Coronary artery (tissue), 2 donors: ENCODE data around the gene TNFRSF8.

Source experiments
- DNase-seq: peaks from one replicate; pipeline ENCODE4 v3.0.0-alpha.2; 2017; ENCODE audit warnings: low spot score
- H3K27ac ChIP-seq, 2 donors: fragments of 200-600 bp; sonication (generic); one replicate each; pipeline ENCODE4 v1.5.1; 2016 to 2019
- H3K4me3 ChIP-seq: fragments of 200-600 bp; sonication (generic); 2 replicates; pipeline ENCODE4 v1.5.1; 2016; ENCODE audit warnings: mild to moderate bottlenecking, moderate library complexity
- TF ChIP-seq, protein P1 (sequence below): fragments of 200-600 bp; sonication (generic); IDR thresholded peaks from one replicate; pipeline ENCODE4 v1.5.1; 2019; ENCODE audit warnings: antibody characterized with exemption

The TNFRSF8 gene

DNA sequence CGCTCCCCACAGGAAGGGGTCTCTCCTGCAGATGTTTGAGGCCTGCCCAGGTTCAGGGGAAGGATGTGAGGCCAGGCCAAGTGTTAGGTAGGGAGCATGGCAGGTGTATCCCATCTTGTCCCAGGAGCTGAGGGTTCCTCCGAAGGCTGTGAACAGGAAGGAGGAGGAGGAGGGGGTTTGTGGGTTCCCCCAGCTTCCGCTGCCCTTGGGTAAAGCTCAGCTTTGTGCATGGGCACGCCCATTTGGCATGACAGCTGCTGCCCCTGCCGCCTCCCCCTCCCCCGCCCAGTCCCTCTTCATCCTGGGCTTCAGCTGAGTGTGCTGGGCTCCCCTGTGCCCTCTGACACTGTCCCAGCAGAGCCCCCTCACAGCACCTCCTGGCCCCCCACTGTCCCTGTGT is 25.5 kb downstream of the TNFRSF8 start:
- H3K27ac ChIP-seq = no peak overlapping the region
- TF ChIP-seq, protein P1, sequence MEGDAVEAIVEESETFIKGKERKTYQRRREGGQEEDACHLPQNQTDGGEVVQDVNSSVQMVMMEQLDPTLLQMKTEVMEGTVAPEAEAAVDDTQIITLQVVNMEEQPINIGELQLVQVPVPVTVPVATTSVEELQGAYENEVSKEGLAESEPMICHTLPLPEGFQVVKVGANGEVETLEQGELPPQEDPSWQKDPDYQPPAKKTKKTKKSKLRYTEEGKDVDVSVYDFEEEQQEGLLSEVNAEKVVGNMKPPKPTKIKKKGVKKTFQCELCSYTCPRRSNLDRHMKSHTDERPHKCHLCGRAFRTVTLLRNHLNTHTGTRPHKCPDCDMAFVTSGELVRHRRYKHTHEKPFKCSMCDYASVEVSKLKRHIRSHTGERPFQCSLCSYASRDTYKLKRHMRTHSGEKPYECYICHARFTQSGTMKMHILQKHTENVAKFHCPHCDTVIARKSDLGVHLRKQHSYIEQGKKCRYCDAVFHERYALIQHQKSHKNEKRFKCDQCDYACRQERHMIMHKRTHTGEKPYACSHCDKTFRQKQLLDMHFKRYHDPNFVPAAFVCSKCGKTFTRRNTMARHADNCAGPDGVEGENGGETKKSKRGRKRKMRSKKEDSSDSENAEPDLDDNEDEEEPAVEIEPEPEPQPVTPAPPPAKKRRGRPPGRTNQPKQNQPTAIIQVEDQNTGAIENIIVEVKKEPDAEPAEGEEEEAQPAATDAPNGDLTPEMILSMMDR = no peak
- DNase-seq = no peak
- no peak overlapping the region for H3K4me3 ChIP-seq

DNA sequence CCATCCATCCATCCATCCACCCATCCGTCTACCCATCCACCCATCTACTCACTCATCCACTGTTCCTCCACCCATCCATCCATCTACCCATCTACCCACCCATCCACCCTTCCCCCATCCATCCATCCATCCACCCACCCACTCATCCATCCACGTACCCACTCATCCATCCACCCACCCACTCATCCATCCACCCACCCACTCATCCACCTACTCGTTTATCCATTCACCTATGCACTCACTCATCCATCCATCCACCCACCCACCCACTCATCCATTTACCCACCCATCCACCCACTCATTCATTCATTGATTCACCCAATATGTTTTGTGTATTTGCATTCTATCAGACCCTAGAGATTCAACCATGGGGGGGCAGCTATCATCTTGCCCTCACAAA is 27.2 kb downstream of the TNFRSF8 start:
- H3K4me3 ChIP-seq = no peak overlapping the region
- DNase-seq = no peak
- TF ChIP-seq, protein P1 = no peak
- H3K27ac ChIP-seq = no peak overlapping the region

DNA sequence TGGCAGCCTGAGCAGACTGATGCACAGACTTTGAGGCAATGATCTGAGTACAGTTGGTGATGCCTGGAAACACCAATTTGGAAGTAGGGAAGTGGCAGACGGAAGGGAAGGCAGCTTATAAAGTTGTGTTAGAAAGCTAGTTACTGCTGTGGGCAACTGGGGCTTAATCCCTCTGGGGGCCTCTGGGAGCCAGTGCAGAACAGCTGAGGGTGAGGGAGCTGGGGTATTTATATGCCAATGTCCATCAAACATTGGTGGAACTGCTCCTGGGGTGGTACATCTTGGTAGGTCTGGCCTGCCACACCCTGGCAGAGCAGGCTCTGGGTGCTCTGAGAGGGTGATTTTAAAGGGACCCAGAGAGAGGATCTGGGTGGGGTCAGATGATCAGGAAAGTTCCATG is 28.1 kb downstream of the TNFRSF8 start:
- no peak overlapping the region for H3K4me3 ChIP-seq
- H3K27ac ChIP-seq = no peak overlapping the region
- DNase-seq = no peak
- TF ChIP-seq, protein P1 = no peak

DNA sequence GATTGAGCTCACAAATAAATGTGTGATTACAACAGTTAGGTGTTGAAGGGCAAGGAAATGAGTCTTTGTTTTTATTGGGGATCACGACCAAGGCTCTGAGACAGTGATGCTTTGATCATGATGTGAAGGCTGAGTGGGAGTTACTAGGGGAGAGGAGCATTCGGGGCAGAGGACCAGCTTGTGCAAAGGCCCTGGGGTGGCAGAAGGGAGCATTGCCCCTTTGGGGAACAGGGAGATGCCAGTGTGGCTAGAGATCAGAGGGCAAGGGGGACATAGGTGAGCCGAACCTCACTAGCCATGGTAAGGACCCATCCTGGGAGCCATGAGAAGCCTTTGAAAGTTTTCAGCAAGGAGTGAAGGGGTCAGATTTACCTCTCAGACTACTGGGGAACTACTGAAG is 31.1 kb downstream of the TNFRSF8 start:
- DNase-seq = no peak
- Histone ChIP-seq H3K4me3 (no peak overlapping the region), H3K27ac (no peak overlapping the region)
- TF ChIP-seq, protein P1 = no peak

DNA sequence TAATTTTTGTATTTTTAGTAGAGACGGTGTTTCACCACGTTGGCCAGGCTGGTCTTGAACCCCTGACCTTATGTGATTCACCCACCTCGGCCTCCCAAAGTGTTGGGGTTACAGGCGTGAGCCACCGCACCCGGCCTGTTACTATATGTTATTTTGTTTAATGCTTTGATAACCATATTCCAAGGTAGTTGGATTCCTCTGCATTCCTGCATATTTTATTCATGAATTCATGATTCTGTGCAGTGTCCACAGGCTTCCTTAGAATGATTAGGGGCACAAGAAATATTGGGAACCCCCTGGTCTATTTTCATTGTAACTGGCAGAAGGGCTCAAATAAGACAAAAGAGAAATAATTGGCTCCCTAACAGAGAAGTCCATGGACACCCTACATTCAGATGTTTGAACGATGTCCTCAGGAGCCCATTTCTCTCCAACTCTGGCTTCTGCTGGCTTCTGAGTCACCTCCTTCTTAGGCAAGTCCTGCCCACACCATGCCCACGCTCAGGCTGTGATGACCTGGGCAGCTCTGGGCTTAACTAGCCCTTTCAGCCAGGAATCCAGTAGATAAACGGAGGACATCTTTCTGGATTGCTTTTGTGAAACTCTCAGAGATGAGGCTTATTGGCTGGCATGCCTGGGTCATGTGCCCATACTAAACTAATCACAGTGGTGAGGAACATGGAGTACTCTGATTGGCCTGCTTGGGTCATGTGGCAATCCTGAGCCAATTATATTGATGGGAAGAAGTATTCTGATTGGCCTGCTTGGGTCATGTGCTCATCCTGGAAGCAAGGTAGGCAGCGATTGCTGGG is 32.6 kb downstream of the TNFRSF8 start:
- Histone ChIP-seq H3K4me3 (no peak overlapping the region), H3K27ac (no peak overlapping the region)
- TF ChIP-seq, protein P1 = no peak
- no peak for DNase-seq

DNA sequence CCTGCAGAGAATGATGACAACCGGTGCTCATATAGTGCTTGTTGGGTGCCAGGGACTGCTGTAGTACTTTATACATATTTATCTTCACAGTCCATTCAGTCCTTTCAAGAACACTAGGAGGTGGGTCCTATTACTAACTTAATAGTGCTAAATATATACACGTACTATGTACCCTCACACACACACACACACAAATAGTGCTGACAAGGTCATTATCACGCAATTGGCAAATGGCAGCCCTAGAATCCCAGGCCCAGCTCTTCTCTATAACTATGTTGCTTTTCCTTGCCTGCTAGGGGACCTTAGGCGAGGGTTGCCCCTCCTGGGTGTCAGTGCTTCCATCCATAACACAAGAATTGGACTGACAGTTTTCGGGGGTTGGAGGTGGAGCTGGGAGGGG is 33.5 kb downstream of the TNFRSF8 start:
- DNase-seq = no peak
- TF ChIP-seq, protein P1 = no peak
- no peak overlapping the region for H3K27ac ChIP-seq
- no peak overlapping the region for H3K4me3 ChIP-seq

DNA sequence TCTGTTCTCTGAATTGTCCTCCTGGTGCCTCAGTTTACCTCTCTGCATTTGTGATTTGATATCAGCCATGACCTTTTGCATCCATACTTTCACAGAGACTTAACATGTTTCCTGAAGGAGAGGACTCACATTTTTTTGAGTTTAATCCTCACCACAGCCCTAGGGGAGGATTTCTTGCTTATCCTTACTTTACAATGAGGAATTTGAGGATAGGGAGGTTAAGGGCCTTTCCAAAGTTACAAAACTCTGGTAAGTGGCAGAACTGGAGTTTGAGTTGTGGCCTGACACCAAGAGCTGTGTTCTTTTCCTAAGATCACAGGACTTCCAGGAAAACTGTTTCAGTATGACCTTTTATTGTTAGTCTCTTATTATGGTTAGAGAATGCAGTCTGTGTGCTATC is 34.2 kb downstream of the TNFRSF8 start:
- H3K4me3 ChIP-seq = no peak overlapping the region
- no peak for DNase-seq
- TF ChIP-seq, protein P1 = no peak
- H3K27ac ChIP-seq = no peak overlapping the region
